Fibroblast of the aortic adventitia (primary cell): ENCODE measurements around the gene CORIN. TPM values are rescaled to one million over a fixed set of nuclear protein-coding genes. Genes with fewer than 3 reads are reported as not detected.

ENCODE experiments used
- DNase-seq: peaks from one replicate; pipeline ENCODE4 v3.0.0-alpha.2; 2010; ENCODE audit warnings: low read depth
- H3K4me3 ChIP-seq: 2 replicates; pipeline ENCODE4 v1.5.1; 2011; ENCODE audit warnings: low read depth, mild to moderate bottlenecking, control low read depth, low read length, moderate library complexity
- total RNA-seq: library from RNA; depleted of rRNA; stranded (reverse); fragments of >200 nt; gene quantifications from 2 replicates; pipeline ENCODE4 v1.2.3, GENCODE V29; 2012; ENCODE audit warnings: low replicate concordance
- TF ChIP-seq, protein P1 (sequence below): IDR thresholded peaks from 2 replicates; pipeline ENCODE4 v1.5.1; 2011; ENCODE audit warnings: mild to moderate bottlenecking, low read length, control low read depth, inconsistent platforms; ENCODE audit not compliant: insufficient read depth

Gene CORIN
- total RNA-seq, 1 donor, result under 0.01 TPM

DNA sequence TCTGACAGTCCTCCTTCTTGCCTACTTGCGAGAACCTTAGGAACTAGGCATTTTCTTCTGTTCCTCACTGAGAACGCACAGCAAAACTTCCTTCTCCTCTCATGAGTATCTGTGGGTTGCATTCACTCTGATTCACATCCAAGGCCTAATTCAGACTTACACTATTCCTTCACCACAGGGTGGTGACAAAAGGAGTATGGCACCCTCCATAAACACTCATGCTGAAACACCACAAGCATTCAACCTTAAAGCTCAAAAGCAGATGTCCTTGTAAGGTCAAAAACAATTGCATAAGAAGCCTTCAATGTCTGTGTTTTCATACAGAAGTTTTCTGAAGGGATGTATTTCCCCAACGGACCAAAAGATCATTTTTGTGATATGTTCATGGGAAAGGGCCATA, 147.3 kb downstream of the CORIN start:
- no peak for DNase-seq
- no peak overlapping the region for H3K4me3 ChIP-seq
- TF ChIP-seq, protein P1, sequence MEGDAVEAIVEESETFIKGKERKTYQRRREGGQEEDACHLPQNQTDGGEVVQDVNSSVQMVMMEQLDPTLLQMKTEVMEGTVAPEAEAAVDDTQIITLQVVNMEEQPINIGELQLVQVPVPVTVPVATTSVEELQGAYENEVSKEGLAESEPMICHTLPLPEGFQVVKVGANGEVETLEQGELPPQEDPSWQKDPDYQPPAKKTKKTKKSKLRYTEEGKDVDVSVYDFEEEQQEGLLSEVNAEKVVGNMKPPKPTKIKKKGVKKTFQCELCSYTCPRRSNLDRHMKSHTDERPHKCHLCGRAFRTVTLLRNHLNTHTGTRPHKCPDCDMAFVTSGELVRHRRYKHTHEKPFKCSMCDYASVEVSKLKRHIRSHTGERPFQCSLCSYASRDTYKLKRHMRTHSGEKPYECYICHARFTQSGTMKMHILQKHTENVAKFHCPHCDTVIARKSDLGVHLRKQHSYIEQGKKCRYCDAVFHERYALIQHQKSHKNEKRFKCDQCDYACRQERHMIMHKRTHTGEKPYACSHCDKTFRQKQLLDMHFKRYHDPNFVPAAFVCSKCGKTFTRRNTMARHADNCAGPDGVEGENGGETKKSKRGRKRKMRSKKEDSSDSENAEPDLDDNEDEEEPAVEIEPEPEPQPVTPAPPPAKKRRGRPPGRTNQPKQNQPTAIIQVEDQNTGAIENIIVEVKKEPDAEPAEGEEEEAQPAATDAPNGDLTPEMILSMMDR, result no peak

DNA sequence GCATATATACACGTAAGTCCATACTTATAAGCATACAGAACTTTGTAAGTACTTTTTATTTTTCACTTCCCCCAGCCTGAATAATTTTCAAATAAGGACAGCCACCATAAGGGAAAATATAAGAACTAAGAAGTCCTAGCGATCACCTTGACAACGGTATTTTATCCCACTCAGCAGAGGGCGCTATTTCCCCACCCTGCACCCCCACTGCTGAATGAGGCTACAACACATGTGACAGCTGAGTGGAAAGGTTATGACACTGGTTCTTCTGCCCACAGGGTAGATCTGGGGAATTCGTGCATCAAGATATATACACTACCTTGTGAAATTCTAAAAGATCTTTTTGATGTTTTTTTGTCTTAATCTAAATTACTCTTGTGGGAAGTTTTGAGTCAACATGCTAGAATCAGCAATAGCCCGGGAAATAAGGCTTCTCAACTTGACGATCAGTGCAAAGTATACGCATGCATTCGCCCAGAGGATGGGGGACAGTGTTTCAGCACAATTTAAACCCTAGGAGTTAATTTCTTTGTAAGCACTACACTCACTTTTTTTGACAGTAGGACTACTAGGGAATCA, 151.5 kb downstream of the CORIN start:
- DNase-seq, result peak; percentile 32
- TF ChIP-seq, protein P1, result peak; percentile 59
- H3K4me3 ChIP-seq, result no peak overlapping the region

DNA sequence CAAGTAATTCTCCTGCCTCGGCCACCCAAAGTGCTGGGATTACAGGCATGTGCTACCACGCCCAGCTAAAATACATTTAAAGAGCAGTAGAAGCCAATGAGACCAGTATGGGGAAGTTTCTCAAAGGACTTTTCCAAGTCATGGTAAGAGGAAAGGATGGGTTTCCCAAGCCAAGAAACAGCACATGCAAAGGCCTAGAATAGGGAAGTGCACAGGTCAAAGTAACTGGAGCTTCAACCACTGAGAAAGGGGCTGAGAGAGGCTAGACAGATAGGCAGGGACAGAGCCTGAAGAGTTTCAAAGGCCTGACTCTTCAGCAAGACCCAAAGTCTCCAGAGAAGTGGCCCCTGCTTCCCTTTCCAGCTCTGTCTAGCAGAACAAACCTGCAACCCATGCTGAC, 162.1 kb downstream of the CORIN start:
- DNase-seq, result no peak
- no peak overlapping the region for H3K4me3 ChIP-seq
- TF ChIP-seq, protein P1, result no peak

DNA sequence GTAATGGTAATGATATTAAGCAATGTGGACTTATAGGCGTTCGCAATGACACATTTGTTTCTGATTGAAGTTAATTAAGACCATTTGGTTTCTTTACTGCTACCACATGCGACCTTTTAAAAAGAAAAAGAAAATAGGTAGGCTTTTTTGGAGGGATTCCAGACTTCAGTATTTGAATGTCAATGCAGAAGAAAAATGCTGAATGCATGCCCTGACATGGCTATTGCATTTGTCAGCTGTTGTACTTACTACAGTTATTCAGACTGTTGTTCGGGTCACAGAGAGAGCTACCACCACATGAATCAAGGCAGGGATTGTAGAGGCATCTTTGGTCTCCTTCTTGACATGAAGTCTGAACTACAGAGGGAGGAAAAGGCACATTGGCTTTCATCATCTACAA, 163.7 kb downstream of the CORIN start:
- TF ChIP-seq, protein P1, result no peak
- no peak for DNase-seq
- H3K4me3 ChIP-seq, result no peak overlapping the region

DNA sequence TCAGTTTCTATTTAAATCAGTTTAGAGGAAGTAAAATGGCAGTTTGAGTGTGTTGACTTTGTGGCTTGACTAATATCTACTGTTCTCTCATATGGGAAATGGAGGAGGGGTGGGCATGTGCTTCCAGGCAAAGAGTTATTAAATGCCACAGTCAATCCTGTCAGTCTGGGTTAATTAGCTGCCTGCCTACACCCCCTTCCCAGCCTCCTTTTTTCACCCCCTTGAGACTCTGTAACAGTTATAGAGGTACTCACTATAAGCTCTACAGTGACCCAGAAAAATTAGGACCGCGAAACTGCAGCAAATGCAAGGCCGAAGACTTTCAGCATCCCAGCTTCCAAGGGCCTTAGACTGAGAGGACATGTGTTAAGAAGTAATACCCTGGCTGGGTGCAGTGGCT, 165.2 kb downstream of the CORIN start:
- TF ChIP-seq, protein P1, result no peak
- DNase-seq, result no peak
- H3K4me3 ChIP-seq, result no peak overlapping the region

DNA sequence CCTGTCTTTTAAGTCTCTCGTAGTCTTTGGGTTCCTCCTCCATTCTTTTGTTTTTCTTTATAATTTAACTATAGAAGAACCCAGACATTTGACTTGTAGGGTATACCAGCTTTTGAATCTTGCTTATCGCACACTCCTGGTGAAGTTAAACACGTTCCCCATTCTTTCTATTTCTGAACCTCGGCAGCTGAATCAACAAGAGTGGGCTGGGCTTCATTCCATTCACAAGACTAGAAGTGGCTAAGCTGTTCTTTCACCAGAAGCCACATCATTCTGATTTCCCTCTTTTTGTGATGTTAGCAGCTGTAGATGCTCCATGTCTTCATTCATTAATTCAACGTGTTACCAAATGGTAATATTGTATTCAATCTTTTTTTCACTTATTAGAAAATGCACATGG, 167.9 kb downstream of the CORIN start:
- peak; percentile 18 for DNase-seq
- TF ChIP-seq, protein P1, result no peak
- H3K4me3 ChIP-seq, result no peak overlapping the region

DNA sequence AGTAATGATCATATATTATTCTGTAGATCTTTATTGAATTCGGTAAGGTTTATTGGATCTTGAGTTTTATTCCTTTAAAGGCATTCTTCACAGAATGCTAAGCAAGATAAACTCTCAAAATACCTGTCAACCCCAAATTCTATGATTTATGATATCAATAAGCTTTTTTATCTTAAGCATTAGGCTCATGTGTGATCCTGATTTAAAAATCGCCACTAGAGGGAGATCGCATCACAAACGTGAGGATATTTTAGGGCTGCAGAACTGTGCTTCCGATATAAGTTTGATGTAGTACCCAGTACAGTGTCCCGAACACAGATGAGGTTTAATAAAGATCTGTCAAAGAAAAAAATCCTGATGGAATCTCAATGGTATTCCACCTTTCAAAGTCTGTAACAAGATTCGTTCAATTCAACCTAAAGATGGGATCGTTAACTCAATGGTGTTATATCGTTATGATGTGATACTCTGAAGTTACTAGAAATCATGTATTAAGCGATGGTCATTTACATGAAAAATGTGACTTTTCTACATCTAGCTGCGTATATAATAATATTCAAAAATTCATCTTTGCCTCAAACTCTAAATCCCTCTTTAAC, 169.0 kb downstream of the CORIN start:
- DNase-seq, result peak; percentile 77
- TF ChIP-seq, protein P1, result peak; percentile 69
- H3K4me3 ChIP-seq, result no peak overlapping the region
